Medulla oblongata (tissue), 1 donor: ENCODE results near the gene DCAF7.

ENCODE experiments used
- DNase-seq: peaks from one replicate; pipeline ENCODE4 v3.0.0-alpha.2; 2015; ENCODE audit errors: extremely low spot score

DCAF7 gene

GRCh38 chr17:63525190-63525946, 24.9 kb upstream of the DCAF7 start:
- DNase-seq, result no peak

GRCh38 chr17:63526861-63527260, 23.4 kb upstream of the DCAF7 start:
- no peak for DNase-seq

GRCh38 chr17:63528183-63528582, 22.1 kb upstream of the DCAF7 start:
- no peak for DNase-seq

DNA sequence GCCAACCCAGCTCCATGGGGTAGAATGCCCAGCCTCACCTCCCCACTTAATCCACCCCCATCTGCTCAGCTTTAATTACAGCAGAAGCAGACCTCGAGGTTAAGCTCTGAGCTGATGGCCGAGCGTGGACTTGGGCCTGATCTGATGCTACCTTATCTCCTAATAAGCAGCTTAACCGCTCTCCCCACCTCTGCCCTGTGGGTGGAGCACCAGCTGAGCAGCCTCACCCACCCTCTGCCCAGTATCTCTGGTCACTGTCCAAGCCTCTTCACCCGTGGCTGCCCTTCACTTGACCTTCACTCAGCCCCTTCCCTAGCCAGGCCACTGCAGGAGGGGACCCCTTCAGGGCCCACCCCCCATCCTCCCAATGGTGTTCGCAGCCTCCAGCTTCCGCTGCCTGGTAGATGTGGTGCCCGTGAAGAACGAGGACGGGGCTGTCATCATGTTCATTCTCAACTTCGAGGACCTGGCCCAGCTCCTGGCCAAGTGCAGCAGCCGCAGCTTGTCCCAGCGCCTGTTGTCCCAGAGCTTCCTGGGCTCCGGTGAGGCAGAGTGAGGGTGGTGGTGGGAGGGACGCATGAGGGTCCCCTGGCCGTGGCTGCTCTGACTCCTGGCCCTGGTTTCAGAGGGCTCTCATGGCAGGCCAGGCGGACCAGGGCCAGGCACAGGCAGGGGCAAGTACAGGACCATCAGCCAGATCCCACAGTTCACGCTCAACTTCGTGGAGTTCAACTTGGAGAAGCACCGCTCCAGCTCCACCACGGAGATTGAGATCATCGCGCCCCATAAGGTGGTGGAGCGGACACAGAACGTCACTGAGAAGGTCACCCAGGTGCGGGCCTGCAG, 20.3 kb upstream of the DCAF7 start:
- no peak for DNase-seq

GRCh38 chr17:63530557-63531021, 19.7 kb upstream of the DCAF7 start:
- DNase-seq, result no peak

- DNase-seq, result no peak
Measured at GRCh38 chr17:63531022-63531965, 19.0 kb upstream of the DCAF7 start.

- DNase-seq, result no peak
Measured at GRCh38 chr17:63533433-63534077, 16.7 kb upstream of the DCAF7 start.

GRCh38 chr17:63534078-63534570, 16.2 kb upstream of the DCAF7 start:
- no peak for DNase-seq

GRCh38 chr17:63534816-63535455, 15.3 kb upstream of the DCAF7 start:
- DNase-seq, result no peak

DNA sequence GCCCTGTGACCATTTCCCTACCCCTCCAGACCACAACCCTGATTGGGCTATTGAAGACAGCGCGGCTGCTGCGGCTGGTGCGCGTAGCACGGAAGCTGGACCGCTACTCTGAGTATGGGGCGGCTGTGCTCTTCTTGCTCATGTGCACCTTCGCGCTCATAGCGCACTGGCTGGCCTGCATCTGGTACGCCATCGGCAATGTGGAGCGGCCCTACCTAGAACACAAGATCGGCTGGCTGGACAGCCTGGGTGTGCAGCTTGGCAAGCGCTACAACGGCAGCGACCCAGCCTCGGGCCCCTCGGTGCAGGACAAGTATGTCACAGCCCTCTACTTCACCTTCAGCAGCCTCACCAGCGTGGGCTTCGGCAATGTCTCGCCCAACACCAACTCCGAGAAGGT, 14.6 kb upstream of the DCAF7 start:
- no peak for DNase-seq

DNA sequence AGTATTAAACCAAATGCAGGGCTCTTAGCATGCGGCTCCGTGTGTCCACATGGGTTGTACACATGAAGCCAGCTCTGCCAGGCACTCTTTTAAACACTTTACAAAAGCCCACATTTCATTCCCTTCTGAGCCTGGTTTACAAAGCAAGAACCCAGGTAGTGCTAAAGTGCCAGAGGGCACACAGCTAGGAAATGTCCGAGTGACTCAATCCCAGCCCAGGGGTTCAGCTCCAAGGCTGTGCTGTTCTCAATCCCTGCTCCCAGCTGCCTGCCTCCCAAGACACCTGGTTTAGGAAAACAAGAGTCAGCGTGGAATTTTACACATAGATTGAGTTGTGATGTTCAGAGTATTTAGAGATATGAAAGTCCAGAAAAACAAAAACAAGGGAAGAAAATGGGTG, 13.3 kb upstream of the DCAF7 start:
- DNase-seq, result no peak

DNA sequence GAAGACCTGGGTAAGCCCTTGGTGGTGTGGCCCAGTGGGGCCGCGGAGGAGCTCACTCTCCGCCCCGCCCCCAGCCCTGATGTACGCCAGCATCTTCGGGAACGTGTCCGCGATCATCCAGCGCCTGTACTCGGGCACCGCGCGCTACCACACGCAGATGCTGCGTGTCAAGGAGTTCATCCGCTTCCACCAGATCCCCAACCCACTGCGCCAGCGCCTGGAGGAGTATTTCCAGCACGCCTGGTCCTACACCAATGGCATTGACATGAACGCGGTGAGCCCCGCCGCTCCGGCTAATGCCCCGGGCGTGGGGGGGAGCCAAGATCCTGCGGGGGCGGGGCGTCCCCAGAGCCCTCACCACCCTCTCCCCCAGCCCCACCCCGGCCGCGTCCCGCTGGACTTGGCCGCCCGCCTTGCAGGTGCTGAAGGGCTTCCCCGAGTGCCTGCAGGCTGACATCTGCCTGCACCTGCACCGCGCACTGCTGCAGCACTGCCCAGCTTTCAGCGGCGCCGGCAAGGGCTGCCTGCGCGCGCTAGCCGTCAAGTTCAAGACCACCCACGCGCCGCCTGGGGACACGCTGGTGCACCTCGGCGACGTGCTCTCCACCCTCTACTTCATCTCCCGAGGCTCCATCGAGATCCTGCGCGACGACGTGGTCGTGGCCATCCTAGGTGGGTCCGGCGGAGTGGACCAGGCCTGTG, 12.1 kb upstream of the DCAF7 start:
- no peak for DNase-seq

DNA sequence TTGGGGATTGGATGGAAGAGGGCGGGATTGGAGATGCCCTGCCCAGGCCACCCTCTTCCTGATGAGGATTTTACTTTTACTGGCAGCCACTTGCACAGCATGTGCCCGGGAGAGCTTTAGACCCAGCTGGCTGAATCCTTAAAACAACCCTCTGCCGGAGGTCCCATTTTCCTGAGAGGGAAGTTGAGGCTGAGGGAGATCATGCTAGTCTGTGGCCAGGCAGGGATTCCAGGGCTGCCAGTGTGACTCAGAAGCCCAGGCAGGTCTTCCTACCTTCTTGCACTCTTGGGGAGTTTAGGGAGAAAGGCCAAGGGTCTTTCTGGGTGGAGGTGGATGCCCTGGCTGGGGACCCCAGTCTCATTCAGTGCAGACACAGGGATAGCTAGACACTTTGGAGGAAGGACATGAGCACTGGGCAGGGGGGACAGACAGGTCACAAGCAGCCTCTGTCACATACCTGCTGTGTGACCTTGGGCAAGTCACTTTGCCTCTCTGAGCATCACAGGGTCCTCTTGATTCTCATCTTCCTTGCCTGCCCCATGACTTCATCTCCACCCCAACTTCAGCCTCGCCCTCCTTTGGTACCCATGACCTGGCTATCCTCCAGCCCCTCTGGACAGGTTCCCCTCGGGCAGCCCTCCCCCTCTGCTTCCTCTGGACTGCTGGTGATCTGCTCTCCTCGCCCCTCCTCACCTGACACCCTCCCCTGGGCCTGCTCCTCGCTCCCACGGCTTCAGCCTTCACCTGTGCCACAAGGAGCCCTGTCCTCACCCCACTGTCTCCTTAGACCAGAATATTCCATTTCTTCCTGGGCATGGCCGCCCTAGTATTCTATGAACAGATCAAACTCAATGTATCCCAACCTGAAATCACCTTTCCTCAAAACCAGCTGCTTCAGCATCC, 11.3 kb upstream of the DCAF7 start:
- DNase-seq, result no peak

GRCh38 chr17:63540590-63540989, 9.7 kb upstream of the DCAF7 start:
- DNase-seq, result no peak

GRCh38 chr17:63542218-63542545, 8.1 kb upstream of the DCAF7 start:
- DNase-seq, result no peak

- DNase-seq, result no peak
Measured at GRCh38 chr17:63542942-63543821, 7.1 kb upstream of the DCAF7 start.

GRCh38 chr17:63543822-63544420, 6.4 kb upstream of the DCAF7 start:
- no peak for DNase-seq
